Liver (tissue), 9 donors: ENCODE measurements around the gene CABP4. TPM values are rescaled to one million over a fixed set of nuclear protein-coding genes. Genes with fewer than 3 reads are reported as not detected.

Source experiments
- DNase-seq: peaks from one replicate; pipeline ENCODE4 v3.0.0-alpha.2; 2017; ENCODE audit warnings: low spot score
- H3K27ac ChIP-seq, 2 donors: one replicate each; pipeline ENCODE4 v1.7.0; 2013; ENCODE audit warnings: inconsistent platforms in 2 of 2, low read length in 2 of 2, control low read depth in 1 of 2, low read depth in 1 of 2, mild to moderate bottlenecking in 1 of 2
- H3K27me3 ChIP-seq, 4 donors: one replicate each; pipeline versions ENCODE4 v1.6.1 to v1.7.0; 2013; ENCODE audit warnings: low read length in 3 of 4, inconsistent platforms in 1 of 4, mild to moderate bottlenecking in 1 of 4, moderate library complexity in 1 of 4; ENCODE audit not compliant: control insufficient read depth in 4 of 4, insufficient read depth in 4 of 4
- H3K36me3 ChIP-seq, 4 donors: one replicate each; pipeline versions ENCODE4 v1.6.1 to v1.7.0; 2013; ENCODE audit warnings: low read length in 3 of 4, mild to moderate bottlenecking in 3 of 4, low read depth in 1 of 4, moderate library complexity in 1 of 4; ENCODE audit not compliant: control insufficient read depth in 4 of 4, insufficient read depth in 3 of 4
- H3K4me1 ChIP-seq, 4 donors: one replicate each; pipeline versions ENCODE4 v1.6.1 to v1.7.0; 2013; ENCODE audit warnings: low read length in 3 of 4, mild to moderate bottlenecking in 3 of 4, moderate library complexity in 1 of 4; ENCODE audit not compliant: control insufficient read depth in 4 of 4, insufficient read depth in 4 of 4
- H3K4me3 ChIP-seq, 3 donors: one replicate each; pipeline versions ENCODE4 v1.6.1 to v1.7.0; 2013; ENCODE audit warnings: low read length in 3 of 3, control low read depth in 1 of 3, low read depth in 1 of 3, mild to moderate bottlenecking in 1 of 3
- H3K9ac ChIP-seq, 2 donors: one replicate each; pipeline ENCODE4 v1.7.0; 2013; ENCODE audit warnings: low read length in 2 of 2, mild to moderate bottlenecking in 2 of 2, moderate library complexity in 2 of 2, control low read depth in 1 of 2, low read depth in 1 of 2
- H3K9me3 ChIP-seq, 4 donors: one replicate each; pipeline versions ENCODE4 v1.6.1 to v1.7.0; 2013; ENCODE audit warnings: low read length in 3 of 4; ENCODE audit not compliant: control insufficient read depth in 4 of 4
- EGR1 ChIP-seq, 2 donors: IDR thresholded peaks; 2 replicates each; pipeline ENCODE4 v1.6.1; 2016 to 2018; ENCODE audit warnings: antibody characterized with exemption in 2 of 2, low read depth in 2 of 2
- FOXA1 ChIP-seq: IDR thresholded peaks from 2 replicates; pipeline ENCODE4 v1.6.1; 2016; ENCODE audit warnings: antibody characterized with exemption
- FOXA2 ChIP-seq: IDR thresholded peaks from 2 replicates; pipeline ENCODE4 v1.6.1; 2016; ENCODE audit warnings: antibody characterized with exemption
- GABPA ChIP-seq, 2 donors: IDR thresholded peaks in 1 of 2; conservative IDR thresholded peaks in 1 of 2; 2 replicates each; pipeline ENCODE4 v1.6.1; 2016; ENCODE audit warnings: antibody characterized with exemption in 2 of 2, mild to moderate bottlenecking in 1 of 2, moderate library complexity in 1 of 2
- HNF4A ChIP-seq, 2 donors: conservative IDR thresholded peaks; 2 replicates each; pipeline ENCODE4 v1.6.1; 2016; ENCODE audit warnings: antibody characterized with exemption in 2 of 2, mild to moderate bottlenecking in 2 of 2
- HNF4G ChIP-seq: IDR thresholded peaks from 2 replicates; pipeline ENCODE4 v1.6.1; 2016; ENCODE audit warnings: antibody characterized with exemption
- JUND ChIP-seq, 2 donors: IDR thresholded peaks; 2 replicates each; pipeline ENCODE4 v1.6.1; 2016; ENCODE audit warnings: antibody characterized with exemption in 2 of 2
- NR2F2 ChIP-seq: IDR thresholded peaks from 2 replicates; pipeline ENCODE4 v1.6.1; 2016; ENCODE audit warnings: antibody characterized with exemption
- RAD21 ChIP-seq, 2 donors: IDR thresholded peaks; 2 replicates each; pipeline ENCODE4 v1.6.1; 2016; ENCODE audit warnings: antibody characterized with exemption in 2 of 2, mild to moderate bottlenecking in 2 of 2
- REST ChIP-seq: IDR thresholded peaks from 2 replicates; pipeline ENCODE4 v1.6.1; 2016; ENCODE audit warnings: antibody characterized with exemption, mild to moderate bottlenecking
- RXRA ChIP-seq, 2 donors: IDR thresholded peaks; 2 replicates each; pipeline ENCODE4 v1.6.1; 2017 to 2018; ENCODE audit warnings: antibody characterized with exemption in 2 of 2, mild to moderate bottlenecking in 1 of 2
- SP1 ChIP-seq: IDR thresholded peaks from 2 replicates; pipeline ENCODE4 v1.6.1; 2018; ENCODE audit warnings: antibody characterized with exemption, mild to moderate bottlenecking
- TAF1 ChIP-seq: conservative IDR thresholded peaks from 2 replicates; pipeline ENCODE4 v1.6.1; 2016; ENCODE audit warnings: antibody characterized with exemption, mild to moderate bottlenecking
- YY1 ChIP-seq: IDR thresholded peaks from 2 replicates; pipeline ENCODE4 v1.6.1; 2016; ENCODE audit warnings: antibody characterized with exemption, mild to moderate bottlenecking
- ZBTB33 ChIP-seq: IDR thresholded peaks from 2 replicates; pipeline ENCODE4 v1.6.1; 2016; ENCODE audit warnings: antibody characterized with exemption
- WGBS: extraction: QIAGEN DNeasy Blood & Tissue Kit; methylation state at CpG from one replicate; pipeline ENCODE4 v1.1.7; 2013; 5-methylcytosine and 5-hydroxymethylcytosine counted together
- polyA plus RNA-seq, 2 donors: library from polyadenylated mRNA; stranded (reverse) in 1 of 2; unstranded in 1 of 2; fragments of 200-250 nt in 1 of 2; fragments of >200 nt in 1 of 2; fragmentation: Nextera tagmentation in 1 of 2; extraction: Ambion mirVana in 1 of 2; gene quantifications; one replicate each; pipeline versions ENCODE4 v1.2.1 to v1.2.3, GENCODE V29; 2013 to 2015
- total RNA-seq, 2 donors: library from RNA; depleted of rRNA; stranded (reverse); fragments of >200 nt; gene quantifications; one replicate each; pipeline ENCODE4 v1.2.3, GENCODE V29; 2014
- TF ChIP-seq, protein P1 (sequence below): IDR thresholded peaks from 2 replicates; pipeline ENCODE4 v1.6.1; 2016; ENCODE audit warnings: antibody characterized with exemption
- TF ChIP-seq, protein P2 (sequence below): IDR thresholded peaks from 2 replicates; pipeline ENCODE4 v1.6.1; 2016; ENCODE audit warnings: antibody characterized with exemption
- TF ChIP-seq, protein P3 (sequence below): fragments of 150-350 bp; IDR thresholded peaks from 2 replicates; pipeline ENCODE4 v1.5.1; 2017; ENCODE audit warnings: improper control_type of control experiment, low read depth, low read length; ENCODE audit not compliant: missing input control
- donor health status: healthy.
- donor health status: healthy.
- donor health status: healthy.
- donor health status: healthy.
- donor health status: healthy.

Gene CABP4
- total and polyA plus RNA-seq, 4 donors = 0.85 to 2.9 (median 1.6) TPM

GRCh38 chr11:67468456-67468758 lies 13.3 kb downstream of the CABP4 start:
- H3K4me1 ChIP-seq = peaks cover 19 to 45% (median 32%) of the 10 kb centered on the region in 4 donors
- no peaks in the 10 kb centered on the region for H3K27me3 ChIP-seq
- H3K9ac ChIP-seq = peak overlapping the region; percentile 36 to 85
- peak overlapping the region; percentile 86 to 90 for H3K27ac ChIP-seq
- DNase-seq = no peak
- no peaks in the 10 kb centered on the region for H3K9me3 ChIP-seq
- peak overlapping the region; percentile 80 to 91 (median 86) for H3K4me3 ChIP-seq
- no peaks in the 10 kb centered on the region for H3K36me3 ChIP-seq
- 3% methylated on average over 6 of the region's 6 CpGs for WGBS
- TF ChIP-seq, protein P1, sequence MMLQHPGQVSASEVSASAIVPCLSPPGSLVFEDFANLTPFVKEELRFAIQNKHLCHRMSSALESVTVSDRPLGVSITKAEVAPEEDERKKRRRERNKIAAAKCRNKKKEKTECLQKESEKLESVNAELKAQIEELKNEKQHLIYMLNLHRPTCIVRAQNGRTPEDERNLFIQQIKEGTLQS = no peak
- TF ChIP-seq, protein P2, sequence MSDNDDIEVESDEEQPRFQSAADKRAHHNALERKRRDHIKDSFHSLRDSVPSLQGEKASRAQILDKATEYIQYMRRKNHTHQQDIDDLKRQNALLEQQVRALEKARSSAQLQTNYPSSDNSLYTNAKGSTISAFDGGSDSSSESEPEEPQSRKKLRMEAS = no peak
- TF ChIP-seq RAD21 (IDR thresholded peaks at IDR 0.05) (no peak), REST (no peak), GABPA (IDR thresholded peaks at IDR 0.05 in 1 of 2, conservative IDR thresholded peaks at IDR 0.05 in 1 of 2) (no peak), NR2F2 (no peak), SP1 (no peak), TAF1 (no peak), ZBTB33 (no peak), HNF4A (conservative IDR thresholded peaks at IDR 0.05) (no peak), FOXA2 (no peak), FOXA1 (no peak), HNF4G (no peak), YY1 (no peak), RXRA (IDR thresholded peaks at IDR 0.05) (no peak), JUND (IDR thresholded peaks at IDR 0.05) (no peak), EGR1 (IDR thresholded peaks at IDR 0.05; ENCODE audit: low read depth in 2 of 2) (no peak)
- TF ChIP-seq, protein P3, sequence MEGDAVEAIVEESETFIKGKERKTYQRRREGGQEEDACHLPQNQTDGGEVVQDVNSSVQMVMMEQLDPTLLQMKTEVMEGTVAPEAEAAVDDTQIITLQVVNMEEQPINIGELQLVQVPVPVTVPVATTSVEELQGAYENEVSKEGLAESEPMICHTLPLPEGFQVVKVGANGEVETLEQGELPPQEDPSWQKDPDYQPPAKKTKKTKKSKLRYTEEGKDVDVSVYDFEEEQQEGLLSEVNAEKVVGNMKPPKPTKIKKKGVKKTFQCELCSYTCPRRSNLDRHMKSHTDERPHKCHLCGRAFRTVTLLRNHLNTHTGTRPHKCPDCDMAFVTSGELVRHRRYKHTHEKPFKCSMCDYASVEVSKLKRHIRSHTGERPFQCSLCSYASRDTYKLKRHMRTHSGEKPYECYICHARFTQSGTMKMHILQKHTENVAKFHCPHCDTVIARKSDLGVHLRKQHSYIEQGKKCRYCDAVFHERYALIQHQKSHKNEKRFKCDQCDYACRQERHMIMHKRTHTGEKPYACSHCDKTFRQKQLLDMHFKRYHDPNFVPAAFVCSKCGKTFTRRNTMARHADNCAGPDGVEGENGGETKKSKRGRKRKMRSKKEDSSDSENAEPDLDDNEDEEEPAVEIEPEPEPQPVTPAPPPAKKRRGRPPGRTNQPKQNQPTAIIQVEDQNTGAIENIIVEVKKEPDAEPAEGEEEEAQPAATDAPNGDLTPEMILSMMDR = no peak
